Erythroblast (primary cell): Measurements from ENCODE around the gene MRGPRX2.

Experiments
- DNase-seq, 2 experiments: peaks; one replicate each; lab custom pipeline; 2025; lab: John Stamatoyannopoulos, UW
- GATA1 ChIP-seq: IDR thresholded peaks from 2 replicates; pipeline ENCODE4 v1.6.1; 2011; ENCODE audit warnings: low read depth, mild to moderate bottlenecking, control low read depth, low read length, moderate library complexity
- POLR2A ChIP-seq: IDR thresholded peaks from 2 replicates; pipeline ENCODE4 v1.6.1; 2011; ENCODE audit warnings: mild to moderate bottlenecking, low read length

Gene MRGPRX2

GRCh38 chr11:19055016-19055415 lies 5.5 kb downstream of the MRGPRX2 start:
- DNase-seq: no peak

DNA sequence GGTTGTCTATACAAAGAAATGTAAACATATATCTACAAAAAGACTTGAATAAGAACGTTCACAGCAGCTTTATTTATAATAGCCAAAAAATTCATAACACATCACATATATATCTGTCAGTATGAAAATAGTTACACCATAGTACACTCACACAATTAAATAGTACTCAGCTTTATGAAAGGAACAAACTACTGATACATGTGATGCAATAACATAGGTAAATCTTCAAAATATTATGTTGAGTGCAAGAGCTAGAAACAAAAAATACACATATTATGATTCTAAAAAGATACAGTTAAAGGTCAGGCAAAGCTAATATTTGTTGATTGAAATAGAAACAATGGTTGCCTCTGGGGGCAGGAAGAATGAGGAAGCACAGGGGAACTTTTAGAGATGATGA lies 6.6 kb downstream of the MRGPRX2 start:
- no peak for TF ChIP-seq POLR2A
- no peak for TF ChIP-seq GATA1

More at GRCh38 chr11:19055016-19055415, 5.5 kb downstream of the MRGPRX2 start:
- TF ChIP-seq POLR2A: no peak

GRCh38 chr11:19050281-19050680 lies 10.2 kb downstream of the MRGPRX2 start:
- TF ChIP-seq POLR2A: no peak
- TF ChIP-seq GATA1: no peak
- no peak for DNase-seq

More for the DNA sequence above, 6.6 kb downstream of the MRGPRX2 start:
- DNase-seq: no peak

- TF ChIP-seq POLR2A: no peak
- no peak for TF ChIP-seq GATA1
- no peak for DNase-seq
Measured at GRCh38 chr11:19049351-19049750, 11.2 kb downstream of the MRGPRX2 start.

DNA sequence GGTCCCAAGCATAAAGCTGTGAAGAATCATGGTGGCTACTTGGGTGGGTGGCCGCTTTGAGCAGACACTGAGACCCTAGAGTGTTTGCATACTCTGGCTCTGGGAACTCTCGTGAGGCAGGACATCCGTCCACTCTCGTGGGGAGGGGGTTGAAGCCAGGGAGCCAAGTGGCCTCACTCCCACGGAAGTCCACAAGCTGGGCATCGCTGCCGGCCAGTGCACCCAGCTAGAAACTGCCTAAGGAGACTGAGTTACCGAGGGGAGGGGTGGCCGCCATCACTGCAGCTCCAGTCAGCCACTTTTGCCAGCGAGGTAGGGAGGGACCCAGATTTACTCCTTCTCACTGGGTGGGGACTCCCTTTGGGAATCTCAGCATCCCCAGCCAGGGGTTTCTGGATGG lies 20.5 kb downstream of the MRGPRX2 start:
- TF ChIP-seq POLR2A (no peak), GATA1 (no peak)
- no peak for DNase-seq

DNA sequence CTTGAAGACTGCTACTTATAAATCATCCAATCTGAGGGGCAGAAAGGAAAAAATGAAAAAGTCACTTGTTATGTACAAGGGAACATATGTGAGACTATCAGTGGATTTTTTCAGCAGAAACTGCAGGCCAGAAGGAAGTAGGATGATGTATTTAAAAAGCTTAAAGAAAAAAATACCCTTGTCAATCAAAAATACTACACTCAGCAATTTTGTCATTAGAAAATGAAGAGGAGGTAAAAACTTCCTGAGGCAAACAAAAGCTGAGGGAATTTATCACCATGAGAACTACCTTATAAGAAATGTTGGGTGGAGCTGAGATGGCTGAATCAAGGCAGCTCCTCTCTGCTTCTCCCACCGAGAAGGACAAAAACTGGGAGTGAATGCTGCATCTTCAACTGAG lies 21.1 kb downstream of the MRGPRX2 start:
- TF ChIP-seq GATA1 (no peak), POLR2A (no peak)
- no peak for DNase-seq

DNA sequence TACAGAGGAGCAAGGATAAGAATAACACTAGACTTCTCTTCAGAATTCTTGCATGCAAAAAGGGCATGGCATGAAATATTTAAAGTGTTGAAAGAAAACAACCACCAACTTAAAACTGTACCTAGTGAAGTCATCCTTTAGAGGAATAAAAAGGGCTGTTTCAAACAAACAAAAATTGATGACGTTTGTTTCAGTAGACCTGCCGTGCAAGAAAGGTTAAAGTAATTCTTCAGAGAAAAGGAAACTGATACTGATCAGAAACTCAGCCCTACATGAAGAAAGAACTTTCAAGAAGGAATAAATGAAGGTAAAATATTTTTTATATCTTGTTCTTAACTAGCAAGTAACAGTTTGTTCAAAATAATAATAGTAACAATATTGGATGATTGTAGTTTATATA lies 27.5 kb downstream of the MRGPRX2 start:
- DNase-seq: no peak
- no peak for TF ChIP-seq POLR2A
- no peak for TF ChIP-seq GATA1

DNA sequence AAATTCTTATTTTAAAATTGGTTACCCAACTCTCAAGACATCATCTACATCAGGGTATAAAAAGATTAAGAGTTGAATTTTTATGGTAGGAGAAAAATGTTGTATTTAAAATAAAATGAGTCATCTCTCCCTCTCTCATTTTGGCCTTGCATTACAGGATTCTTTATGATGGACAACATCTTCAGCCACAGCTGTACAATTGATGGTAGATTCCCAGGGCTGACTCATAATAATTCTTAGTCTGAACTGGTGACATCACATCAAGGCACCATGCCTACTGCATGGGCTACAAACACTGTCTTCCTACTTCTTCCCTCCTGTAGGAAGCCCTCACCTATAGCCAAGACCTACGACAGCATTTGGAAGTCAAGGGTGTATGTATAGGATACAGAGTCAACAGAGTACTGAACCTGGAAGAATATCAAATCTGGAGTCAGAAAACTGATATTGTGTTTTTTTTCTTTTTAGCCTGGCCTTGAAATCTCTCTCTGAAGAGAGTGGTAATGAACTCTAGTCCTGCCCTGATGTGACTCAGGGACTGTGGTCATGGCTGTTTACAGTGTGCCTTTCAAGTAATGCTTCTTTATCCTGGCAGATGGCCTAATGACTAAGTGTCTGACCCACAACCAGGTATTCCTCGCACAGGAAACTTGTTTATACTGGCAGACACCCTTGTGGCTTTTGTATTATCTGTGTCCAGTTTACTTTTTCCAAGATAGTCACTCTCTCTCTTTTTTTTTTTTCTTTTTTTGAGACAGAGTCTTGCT lies 32.5 kb downstream of the MRGPRX2 start:
- TF ChIP-seq POLR2A (no peak), GATA1 (no peak)
- DNase-seq: no peak

GRCh38 chr11:19026862-19027261 lies 33.7 kb downstream of the MRGPRX2 start:
- DNase-seq: no peak
- TF ChIP-seq POLR2A (no peak), GATA1 (no peak)

DNA sequence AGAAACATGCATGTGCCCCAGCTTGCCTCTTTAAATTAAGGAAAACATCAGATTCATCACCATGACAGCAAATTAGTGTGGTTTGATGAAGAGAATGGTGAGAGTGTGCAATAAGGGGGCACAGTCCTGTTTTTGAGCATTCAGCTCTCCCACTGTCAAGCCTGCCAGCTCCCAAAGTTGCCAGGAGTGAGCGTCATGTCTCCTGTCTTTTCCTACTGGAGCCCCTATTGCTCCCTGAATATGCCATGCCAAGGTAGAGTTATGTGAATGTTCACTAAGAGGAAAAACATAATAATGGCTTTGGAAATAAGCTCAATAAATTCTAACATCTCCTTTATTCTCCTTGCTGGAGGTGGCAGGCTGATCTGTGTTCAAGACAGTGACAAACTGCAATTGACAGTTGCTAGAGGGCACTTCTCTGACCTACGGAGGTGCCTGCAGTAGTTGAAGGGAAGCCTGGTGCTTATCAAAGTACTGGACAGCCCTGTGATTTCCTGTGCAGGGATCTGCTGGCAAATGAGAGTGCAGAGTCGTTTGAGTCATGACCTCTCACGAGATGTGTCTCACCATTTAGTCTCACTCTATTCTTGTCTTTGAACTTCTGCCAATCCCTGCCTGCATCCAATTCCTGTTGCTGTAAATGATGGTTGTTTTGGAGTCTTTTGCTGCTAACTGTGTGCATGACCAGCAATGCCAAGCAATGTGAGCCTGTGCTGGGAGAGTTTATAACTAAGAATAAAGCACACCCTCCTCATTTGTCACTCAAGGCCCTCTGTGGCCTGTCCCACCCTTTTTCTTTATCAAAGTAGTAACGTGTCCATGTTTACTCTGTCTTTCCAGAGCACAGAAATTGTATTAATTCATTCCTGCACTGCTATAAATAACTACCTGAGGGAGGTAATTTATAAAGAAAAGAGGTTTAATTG lies 34.8 kb downstream of the MRGPRX2 start:
- no peak for DNase-seq
- TF ChIP-seq POLR2A (no peak), GATA1 (no peak)

GRCh38 chr11:19020831-19021230 lies 39.7 kb downstream of the MRGPRX2 start:
- no peak for DNase-seq
- no peak for TF ChIP-seq GATA1
- no peak for TF ChIP-seq POLR2A

DNA sequence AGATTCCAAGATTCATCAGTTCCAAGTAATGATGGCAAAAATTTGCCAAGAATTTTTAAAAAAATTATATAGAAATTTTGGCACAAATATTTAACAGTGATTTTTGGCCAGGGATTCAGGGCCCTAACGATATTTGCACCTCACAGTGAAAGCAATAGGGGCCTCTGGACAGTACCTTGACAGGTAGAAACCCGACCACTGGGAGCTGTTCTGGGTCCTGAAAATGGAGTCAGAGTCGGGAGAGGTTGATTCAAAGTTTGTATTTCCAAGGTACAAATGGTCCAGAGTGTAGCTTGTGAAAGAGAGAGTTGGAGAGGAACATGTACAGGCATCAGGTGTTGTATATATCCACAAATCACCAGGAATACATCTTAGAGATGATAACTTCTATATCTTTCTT lies 41.6 kb downstream of the MRGPRX2 start:
- TF ChIP-seq GATA1: no peak
- TF ChIP-seq POLR2A: no peak
- no peak for DNase-seq

GRCh38 chr11:19013181-19013857 lies 47.2 kb downstream of the MRGPRX2 start:
- TF ChIP-seq POLR2A (no peak), GATA1 (no peak)

DNA sequence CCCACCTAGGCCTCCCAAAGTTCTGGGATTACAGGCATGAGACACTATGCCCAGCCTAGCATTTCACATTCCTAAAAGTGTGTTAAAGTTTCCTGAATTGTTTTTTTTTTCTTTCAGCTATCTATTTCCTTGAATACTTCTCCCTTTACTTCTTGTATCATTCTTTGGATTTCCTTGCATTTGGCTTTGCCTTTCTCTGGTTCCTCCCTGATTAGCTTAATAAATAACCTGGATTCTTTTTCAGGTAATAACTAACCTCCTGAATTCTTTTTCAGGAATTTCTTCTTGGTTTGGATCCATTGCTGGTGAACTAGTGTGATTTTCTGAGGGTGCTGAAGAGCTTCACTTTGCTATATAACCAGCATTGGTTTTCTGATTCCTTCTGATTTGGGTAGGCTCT lies 47.9 kb downstream of the MRGPRX2 start:
- TF ChIP-seq GATA1 (no peak), POLR2A (no peak)
- DNase-seq: no peak

More at GRCh38 chr11:19013181-19013857, 47.2 kb downstream of the MRGPRX2 start:
- peak in 1 of 2 experiments; percentile 8 for DNase-seq
